Colonic mucosa (tissue), 4 donors: ENCODE measurements around the gene LDHAL6A. TPM values are rescaled to one million over a fixed set of nuclear protein-coding genes. Genes with fewer than 3 reads are reported as not detected.
A peak's percentile ranks its signal among the peaks of the same experiment; 100 is the strongest.

Experiments used
- DNase-seq: peaks from one replicate; pipeline ENCODE4 v3.0.0-alpha.2; 2020
- H3K27ac ChIP-seq: fragments of 200-600 bp; one replicate; pipeline ENCODE4 v1.8.0; 2021
- H3K27me3 ChIP-seq: fragments of 200-600 bp; one replicate; pipeline ENCODE4 v1.8.0; 2021
- H3K36me3 ChIP-seq: fragments of 200-600 bp; one replicate; pipeline ENCODE4 v1.8.0; 2021
- H3K4me1 ChIP-seq: fragments of 200-600 bp; one replicate; pipeline ENCODE4 v1.8.0; 2021; ENCODE audit warnings: mild to moderate bottlenecking
- H3K4me3 ChIP-seq: fragments of 200-600 bp; one replicate; pipeline ENCODE4 v1.8.0; 2021
- H3K9ac ChIP-seq, 2 donors: one replicate each; pipeline ENCODE4 v1.7.0; 2013; ENCODE audit warnings: control low read depth in 2 of 2, low read depth in 2 of 2, low read length in 2 of 2
- H3K9me3 ChIP-seq: fragments of 200-600 bp; one replicate; pipeline ENCODE4 v1.8.0; 2021
- intact Hi-C: fragments of 100-400 bp; cut with DNase I; formaldehyde crosslinking; loops from one replicate; pipeline ENCODE4 v1.14.1; 2022
- total RNA-seq, 2 donors: library from RNA; stranded (reverse); fragmentation: NEBNext Ultra II Directional in 1 of 2; extraction: Animal tissue kit (Norgen Biotek cat#: 25700) in 1 of 2; gene quantifications; one replicate each; pipeline ENCODE4 v1.2.1, GENCODE V29; 2021
- TF ChIP-seq, protein P1 (sequence below): fragments of 200-600 bp; IDR thresholded peaks from one replicate; pipeline ENCODE4 v1.8.0; 2022; ENCODE audit warnings: antibody characterized with exemption, mild to moderate bottlenecking
- donor health status: healthy.
- donor health status: DM: no; HTN: no; CAD: no.
- donor health status: DM: no; HTN: no; CAD: no.

LDHAL6A gene
- total RNA-seq, 2 donors from 2014 or later, result not detected

DNA sequence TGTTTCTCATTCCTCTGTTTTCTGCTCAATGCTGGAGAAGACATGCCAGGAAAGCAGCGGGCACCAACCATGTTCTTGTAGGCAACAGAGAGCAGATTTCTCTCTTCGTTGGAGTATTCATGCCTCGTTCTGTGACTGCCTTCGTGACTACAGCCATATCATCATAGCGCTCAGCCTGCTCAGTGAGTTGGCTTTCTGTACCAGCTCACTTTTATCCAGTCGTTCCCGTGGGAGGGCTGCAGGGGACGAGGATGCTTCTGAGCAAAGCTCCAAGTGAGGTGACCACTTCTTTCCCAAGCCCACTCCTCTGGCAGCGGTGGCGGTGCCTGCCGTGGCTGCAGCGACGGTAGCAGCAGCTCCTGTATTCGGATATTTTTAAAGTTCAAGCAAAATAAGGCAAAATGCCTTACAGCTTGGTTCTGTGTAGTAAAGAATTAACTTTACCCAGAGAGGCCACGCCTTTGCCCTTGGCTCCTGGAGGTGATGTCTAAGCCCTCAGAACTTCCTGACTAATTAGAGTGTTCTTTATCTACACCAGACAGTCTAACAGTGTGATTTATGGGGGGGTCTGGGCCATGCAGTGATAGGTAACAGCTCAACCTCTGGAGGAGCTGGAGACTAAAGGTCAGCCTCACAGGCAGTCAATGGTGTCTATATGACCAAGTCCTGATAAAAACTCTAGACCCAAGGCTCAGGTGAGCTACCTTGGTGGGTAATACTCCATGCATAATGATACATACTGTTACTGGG is 35.3 kb downstream of the LDHAL6A start:
- DNase-seq, result peak; percentile 21
- Histone ChIP-seq H3K27me3 (no peaks in the 10 kb centered on the region), H3K9me3 (no peaks in the 10 kb centered on the region), H3K4me3 (no peak overlapping the region), H3K9ac (no peak overlapping the region), H3K27ac (no peak overlapping the region), H3K36me3 (no peaks in the 10 kb centered on the region), H3K4me1 (no peaks in the 10 kb centered on the region)
- TF ChIP-seq, protein P1, sequence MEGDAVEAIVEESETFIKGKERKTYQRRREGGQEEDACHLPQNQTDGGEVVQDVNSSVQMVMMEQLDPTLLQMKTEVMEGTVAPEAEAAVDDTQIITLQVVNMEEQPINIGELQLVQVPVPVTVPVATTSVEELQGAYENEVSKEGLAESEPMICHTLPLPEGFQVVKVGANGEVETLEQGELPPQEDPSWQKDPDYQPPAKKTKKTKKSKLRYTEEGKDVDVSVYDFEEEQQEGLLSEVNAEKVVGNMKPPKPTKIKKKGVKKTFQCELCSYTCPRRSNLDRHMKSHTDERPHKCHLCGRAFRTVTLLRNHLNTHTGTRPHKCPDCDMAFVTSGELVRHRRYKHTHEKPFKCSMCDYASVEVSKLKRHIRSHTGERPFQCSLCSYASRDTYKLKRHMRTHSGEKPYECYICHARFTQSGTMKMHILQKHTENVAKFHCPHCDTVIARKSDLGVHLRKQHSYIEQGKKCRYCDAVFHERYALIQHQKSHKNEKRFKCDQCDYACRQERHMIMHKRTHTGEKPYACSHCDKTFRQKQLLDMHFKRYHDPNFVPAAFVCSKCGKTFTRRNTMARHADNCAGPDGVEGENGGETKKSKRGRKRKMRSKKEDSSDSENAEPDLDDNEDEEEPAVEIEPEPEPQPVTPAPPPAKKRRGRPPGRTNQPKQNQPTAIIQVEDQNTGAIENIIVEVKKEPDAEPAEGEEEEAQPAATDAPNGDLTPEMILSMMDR, result no peak
- intact Hi-C loops, result loop anchor here (10.0 kb wide), 1 partner anchor 166 kb away; the partner anchor contains the start of genes GTF2H1 and HPS5

DNA sequence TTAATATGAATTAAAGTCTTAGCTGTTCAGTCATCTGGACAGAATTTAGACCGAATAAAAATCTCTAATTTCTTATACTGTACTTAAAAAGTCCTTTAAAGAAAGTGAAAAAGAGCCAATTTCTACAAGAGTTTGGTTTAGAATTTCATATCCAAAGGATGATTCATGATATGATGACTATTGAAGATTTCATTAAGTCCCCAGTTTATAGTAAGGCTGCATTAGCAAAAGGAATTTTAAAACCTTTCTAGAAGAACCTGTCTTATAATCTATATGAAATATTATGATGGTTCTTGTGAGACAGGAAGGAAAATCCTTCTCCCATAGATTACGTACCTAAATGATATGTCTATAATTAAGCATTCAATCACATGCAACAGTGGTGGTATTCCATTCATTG is 36.3 kb downstream of the LDHAL6A start:
- Histone ChIP-seq H3K27ac (no peak overlapping the region), H3K36me3 (no peaks in the 10 kb centered on the region)

DNA sequence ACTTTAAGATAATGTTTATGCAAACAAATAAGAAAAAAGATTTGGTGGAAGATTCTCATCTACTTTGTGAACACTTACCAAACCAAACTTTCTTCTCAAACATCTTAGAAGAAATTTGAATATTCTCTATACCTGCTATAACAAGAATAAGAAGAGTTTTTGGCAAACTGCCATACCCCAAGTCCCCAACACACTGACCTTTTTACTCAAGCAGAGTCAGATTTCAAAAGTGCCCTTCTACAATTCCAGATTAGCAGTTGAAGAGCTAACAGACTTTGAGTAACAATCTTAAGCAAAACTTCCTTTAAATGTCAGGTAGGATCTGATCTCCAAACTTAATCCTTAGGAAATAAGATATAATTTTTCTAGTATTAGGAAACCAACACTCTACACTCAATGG is 37.2 kb downstream of the LDHAL6A start:
- no peak for DNase-seq
- Histone ChIP-seq H3K27me3 (no peaks in the 10 kb centered on the region), H3K36me3 (no peaks in the 10 kb centered on the region), H3K4me1 (no peaks in the 10 kb centered on the region), H3K9ac (no peak overlapping the region), H3K4me3 (no peak overlapping the region), H3K27ac (no peak overlapping the region), H3K9me3 (no peaks in the 10 kb centered on the region)
- intact Hi-C loops, result loop anchor here (10.0 kb wide), 1 partner anchor 168 kb away; the partner anchor contains the start of genes GTF2H1 and HPS5
- TF ChIP-seq, protein P1, result no peak

More for the DNA sequence above, 36.3 kb downstream of the LDHAL6A start:
- Histone ChIP-seq H3K4me1 (no peaks in the 10 kb centered on the region), H3K4me3 (no peak overlapping the region), H3K9me3 (no peaks in the 10 kb centered on the region), H3K27me3 (no peaks in the 10 kb centered on the region), H3K9ac (no peak overlapping the region)
- TF ChIP-seq, protein P1, result no peak
- intact Hi-C loops, result loop anchor here (10.0 kb wide), 1 partner anchor 167 kb away; the partner anchor contains the start of genes GTF2H1 and HPS5
- DNase-seq, result no peak

DNA sequence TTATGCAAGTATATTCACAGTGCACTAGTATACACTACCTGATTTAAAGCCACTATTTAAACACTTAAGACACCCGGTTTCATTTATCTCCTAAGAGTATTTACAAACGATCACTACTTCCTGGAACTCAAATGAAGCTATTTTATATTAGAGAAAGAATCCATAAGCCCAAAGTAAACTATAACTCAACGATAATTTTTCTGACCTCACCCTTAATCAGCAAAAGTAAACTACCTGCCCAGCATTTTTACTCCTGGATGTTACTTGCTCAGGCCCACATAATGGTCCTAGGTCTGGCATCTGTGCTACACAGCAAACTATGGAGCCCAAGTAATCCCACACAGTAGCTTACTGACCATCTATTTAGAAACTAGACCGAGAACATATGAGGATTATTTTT is 37.7 kb downstream of the LDHAL6A start:
- no peak overlapping the region for H3K27ac ChIP-seq
- DNase-seq, result no peak

DNA sequence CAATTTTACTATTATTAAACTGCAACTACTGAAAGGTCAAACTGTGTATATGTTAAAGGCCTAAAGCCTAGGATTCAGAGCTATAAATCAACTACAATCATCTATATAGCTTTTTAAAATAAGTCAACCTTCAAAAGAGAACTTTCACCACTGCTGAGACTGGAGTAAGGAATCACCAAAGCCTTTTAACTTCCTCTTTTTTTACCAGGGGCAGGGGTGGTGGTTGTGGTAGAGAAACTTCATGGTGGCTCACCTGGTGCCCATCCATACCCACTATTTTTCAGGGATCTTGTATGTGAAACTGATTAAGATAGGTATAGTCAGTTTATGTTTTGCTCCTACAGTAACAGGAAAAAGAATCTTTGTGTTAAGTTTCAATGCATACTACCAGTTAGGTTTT is 39.6 kb downstream of the LDHAL6A start:
- Histone ChIP-seq H3K9me3 (no peaks in the 10 kb centered on the region), H3K9ac (no peak overlapping the region), H3K4me3 (no peak overlapping the region), H3K27me3 (no peaks in the 10 kb centered on the region), H3K36me3 (no peaks in the 10 kb centered on the region), H3K4me1 (no peaks in the 10 kb centered on the region), H3K27ac (no peak overlapping the region)
- no peak for DNase-seq
- TF ChIP-seq, protein P1, result no peak
- intact Hi-C loops, result loop anchor here (10.0 kb wide), 1 partner anchor 170 kb away; the partner anchor contains the start of genes GTF2H1 and HPS5

More for the DNA sequence above, 37.7 kb downstream of the LDHAL6A start:
- intact Hi-C loops, result loop anchor here (10.0 kb wide), 1 partner anchor 169 kb away; the partner anchor contains the start of genes GTF2H1 and HPS5
- TF ChIP-seq, protein P1, result no peak
- Histone ChIP-seq H3K36me3 (no peaks in the 10 kb centered on the region), H3K27me3 (no peaks in the 10 kb centered on the region), H3K4me1 (no peaks in the 10 kb centered on the region), H3K9ac (no peak overlapping the region), H3K4me3 (no peak overlapping the region), H3K9me3 (no peaks in the 10 kb centered on the region)
